Measurements from ENCODE around the gene UBE2J2.

- TF ChIP-seq JUND (IDR thresholded peaks at IDR 0.05), result no peak
- no peak for TF ChIP-seq RAD21 (IDR thresholded peaks at IDR 0.05)
- TF ChIP-seq CTCF (IDR thresholded peaks at IDR 0.05; ENCODE audit: low read depth, low read length, missing input control), result peak; percentile 9
Measured at GRCh38 chr1:1307923-1308755, 34.5 kb upstream of the UBE2J2 start, which contains the start of the genes ACAP3 and PUSL1.
